PC-3 (cell line): ENCODE results near the gene MACROD2. TPM values are rescaled to one million over a fixed set of nuclear protein-coding genes. Genes with fewer than 3 reads are reported as not detected.
A peak's percentile ranks its signal among the peaks of the same experiment; 100 is the strongest.

Source experiments
- ATAC-seq: fragments of 200-7000 bp; cut with Tn5 transposase; 2 replicates; pipeline ENCODE4 v1.9.1; 2020; ENCODE audit warnings: mild to moderate bottlenecking, moderate library complexity
- BruUV-seq: library from RNA; stranded (reverse); fragments of 400-500 nt; replicated peaks from 2 replicates; lab custom pipeline; 2021; lab: Mats Ljungman, UMichigan
- CTCF ChIA-PET: fragments of 300-600 bp; sonication (Branson Sonifier 250); formaldehyde crosslinking; loops from one replicate; lab custom pipeline; 2022; ENCODE audit warnings: antibody characterized with exemption; lab: Charles Lee
- POLR2A ChIA-PET: fragments of 300-600 bp; sonication (Branson Sonifier 250); formaldehyde crosslinking; loops from one replicate; lab custom pipeline; 2022; ENCODE audit warnings: antibody characterized with exemption; ENCODE audit not compliant: unreplicated experiment; lab: Charles Lee
- DNase-seq: peaks from one replicate; pipeline ENCODE4 v3.0.0-alpha.2; 2015
- H2AFZ ChIP-seq: fragments of 300-600 bp; sonication (generic); 2 replicates; pipeline ENCODE4 v1.6.0; 2016; ENCODE audit warnings: antibody characterized with exemption, low read length
- H3F3A ChIP-seq: fragments of 300-600 bp; sonication (generic); one replicate; pipeline ENCODE4 v1.6.0; 2017; ENCODE audit warnings: antibody characterized with exemption, low read length, control low read depth, mild to moderate bottlenecking; ENCODE audit not compliant: unreplicated experiment
- H3K27ac ChIP-seq: fragments of 300-600 bp; sonication (generic); 2 replicates; pipeline ENCODE4 v1.5.1; 2016; ENCODE audit warnings: mild to moderate bottlenecking, low read length
- H3K27me3 ChIP-seq: fragments of 300-600 bp; sonication (generic); 2 replicates; pipeline ENCODE4 v1.6.1; 2016; ENCODE audit warnings: low read length, mixed read lengths
- H3K36me3 ChIP-seq: fragments of 300-600 bp; sonication (generic); 2 replicates; pipeline ENCODE4 v1.6.1; 2016; ENCODE audit warnings: low read depth, mixed run types, low read length, mixed read lengths
- H3K4me1 ChIP-seq: fragments of 300-600 bp; sonication (generic); 2 replicates; pipeline ENCODE4 v1.5.1; 2016; ENCODE audit warnings: low read length; ENCODE audit not compliant: insufficient read depth
- H3K4me2 ChIP-seq: fragments of 300-600 bp; sonication (generic); 2 replicates; pipeline ENCODE4 v1.6.0; 2016; ENCODE audit warnings: low read length
- H3K4me3 ChIP-seq: fragments of 300-600 bp; sonication (generic); 2 replicates; pipeline ENCODE4 v1.5.1; 2016; ENCODE audit warnings: mild to moderate bottlenecking, low read length, mixed read lengths
- H3K79me2 ChIP-seq: fragments of 300-600 bp; sonication (generic); 2 replicates; pipeline ENCODE4 v1.6.1; 2017; ENCODE audit warnings: low read length, mixed read lengths
- H3K9ac ChIP-seq: fragments of 300-600 bp; sonication (generic); 2 replicates; pipeline ENCODE4 v1.6.0; 2016; ENCODE audit warnings: mild to moderate bottlenecking, low read length
- H3K9me2 ChIP-seq: fragments of 300-600 bp; sonication (generic); replicated peaks from 2 replicates; pipeline ENCODE4 v1.6.1; 2016; ENCODE audit warnings: mixed run types, low read length, mixed read lengths
- H3K9me3 ChIP-seq: fragments of 300-600 bp; sonication (generic); 2 replicates; pipeline ENCODE4 v1.6.1; 2016; ENCODE audit warnings: low read length, mixed read lengths
- H4K20me1 ChIP-seq: fragments of 300-600 bp; sonication (generic); 2 replicates; pipeline ENCODE4 v1.6.1; 2016; ENCODE audit warnings: low read length, mixed read lengths
- CTCF ChIP-seq: fragments of 300-600 bp; sonication (generic); conservative IDR thresholded peaks from 2 replicates; pipeline ENCODE4 v1.5.1; 2017; ENCODE audit warnings: antibody characterized with exemption, low read depth, mild to moderate bottlenecking, low read length
- EZH2 ChIP-seq: fragments of 300-600 bp; sonication (generic); IDR thresholded peaks from one replicate; pipeline ENCODE4 v1.6.1; 2017; ENCODE audit warnings: antibody characterized with exemption, mild to moderate bottlenecking, low read length; ENCODE audit not compliant: unreplicated experiment
- EZH2phosphoT487 ChIP-seq: fragments of 300-600 bp; sonication (generic); IDR thresholded peaks from 2 replicates; pipeline ENCODE4 v1.6.1; 2018; ENCODE audit warnings: mild to moderate bottlenecking, antibody characterized with exemption, low read length, borderline replicate concordance
- intact Hi-C: fragments of 100-400 bp; cut with micrococcal nuclease; formaldehyde crosslinking; loops from 2 replicates; pipeline ENCODE4 v1.9.0; 2023
- total RNA-seq: library from RNA; depleted of rRNA; stranded (reverse); fragments of >200 nt; gene quantifications from 2 replicates; pipeline ENCODE4 v1.2.3, GENCODE V29; 2014

MACROD2 gene
- total RNA-seq, 1 experiment from 2014 or later = 3.1 TPM

DNA sequence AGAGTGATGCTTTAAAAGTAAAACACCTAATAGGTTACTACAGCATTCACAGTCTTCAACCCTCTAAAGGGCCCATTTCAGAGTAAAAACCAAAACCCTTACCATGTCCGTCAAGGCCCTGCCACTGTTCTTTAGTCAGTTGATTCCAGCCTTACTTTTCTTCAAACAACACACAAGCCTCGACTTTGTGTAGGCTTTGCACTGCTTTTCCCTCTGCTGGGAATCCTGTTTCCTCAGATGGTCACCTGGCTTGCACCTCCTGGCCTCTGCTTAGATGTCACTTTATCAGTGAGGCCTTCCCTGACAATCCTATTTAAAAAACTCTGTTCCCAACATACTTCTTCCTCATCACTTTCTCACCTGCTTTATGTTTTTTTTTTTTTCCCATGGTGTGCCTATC is 419.2 kb downstream of the MACROD2 start:
- no peaks in the 10 kb centered on the region for H3K9me3 ChIP-seq
- intact Hi-C loops = no loop called here
- ATAC-seq (no peak), DNase-seq (no peak)
- H3K79me2 ChIP-seq = no peaks in the 10 kb centered on the region
- no peaks in the 10 kb centered on the region for H3K9me2 ChIP-seq
- H3K4me3 ChIP-seq = no peak overlapping the region
- H3K9ac ChIP-seq = no peak overlapping the region
- ChIA-PET CTCF (no interaction called here), POLR2A (no interaction called here)
- H3K36me3 ChIP-seq = no peaks in the 10 kb centered on the region
- H3K27ac ChIP-seq = no peak overlapping the region
- no peak overlapping the region for H2AFZ ChIP-seq
- H3K4me1 ChIP-seq = 0 out of 2 replicates have a peak, but pooled peaks cover 3% of the 10 kb centered on the region
- BruUV-seq = no TSS peak
- no peak overlapping the region for H3K4me2 ChIP-seq
- TF ChIP-seq CTCF (no peak), EZH2 (no peak), EZH2phosphoT487 (no peak)
- H3K27me3 ChIP-seq = no peaks in the 10 kb centered on the region
- no peaks in the 10 kb centered on the region for H4K20me1 ChIP-seq
- no peaks in the 10 kb centered on the region for H3F3A ChIP-seq

DNA sequence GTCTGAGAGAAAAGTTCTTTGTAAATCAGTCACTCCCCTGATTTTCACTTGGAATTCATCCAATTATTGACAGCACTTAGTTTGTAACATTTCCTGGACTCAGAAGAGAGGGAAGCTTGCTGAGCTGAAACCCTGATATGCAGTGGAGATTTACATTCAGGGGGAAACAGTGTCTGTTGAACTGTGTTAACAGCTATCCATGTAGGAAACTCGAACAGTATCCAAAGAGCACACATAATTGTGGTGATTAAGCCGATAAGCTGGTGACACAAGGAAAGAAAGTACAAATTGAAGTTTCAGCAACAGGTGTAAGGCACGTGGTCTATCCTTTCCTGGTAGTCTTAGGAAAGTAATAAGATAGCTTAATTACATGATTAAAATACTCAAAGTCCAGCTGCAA is 420.2 kb downstream of the MACROD2 start:
- TF ChIP-seq EZH2phosphoT487 (no peak), EZH2 (no peak), CTCF (no peak)
- no peak overlapping the region for H3K27ac ChIP-seq
- no peak for ATAC-seq
- intact Hi-C loops = no loop called here
- no peaks in the 10 kb centered on the region for H4K20me1 ChIP-seq
- DNase-seq = peak; percentile 28
- no peak overlapping the region for H2AFZ ChIP-seq
- no peaks in the 10 kb centered on the region for H3K27me3 ChIP-seq
- no TSS peak for BruUV-seq
- no peak overlapping the region for H3K4me3 ChIP-seq
- no peaks in the 10 kb centered on the region for H3K36me3 ChIP-seq
- H3K9ac ChIP-seq = no peak overlapping the region
- no peaks in the 10 kb centered on the region for H3K79me2 ChIP-seq
- H3F3A ChIP-seq = no peaks in the 10 kb centered on the region
- 0 out of 2 replicates have a peak, but pooled peaks cover 3% of the 10 kb centered on the region for H3K4me1 ChIP-seq
- ChIA-PET CTCF (no interaction called here), POLR2A (interaction anchor here (0.5 kb wide), 2 partner anchors 448 to 1213 kb away, joined by 3 to 4 read pairs; no protein-coding TSS in a partner anchor)
- H3K4me2 ChIP-seq = no peak overlapping the region
- no peaks in the 10 kb centered on the region for H3K9me2 ChIP-seq
- no peaks in the 10 kb centered on the region for H3K9me3 ChIP-seq

DNA sequence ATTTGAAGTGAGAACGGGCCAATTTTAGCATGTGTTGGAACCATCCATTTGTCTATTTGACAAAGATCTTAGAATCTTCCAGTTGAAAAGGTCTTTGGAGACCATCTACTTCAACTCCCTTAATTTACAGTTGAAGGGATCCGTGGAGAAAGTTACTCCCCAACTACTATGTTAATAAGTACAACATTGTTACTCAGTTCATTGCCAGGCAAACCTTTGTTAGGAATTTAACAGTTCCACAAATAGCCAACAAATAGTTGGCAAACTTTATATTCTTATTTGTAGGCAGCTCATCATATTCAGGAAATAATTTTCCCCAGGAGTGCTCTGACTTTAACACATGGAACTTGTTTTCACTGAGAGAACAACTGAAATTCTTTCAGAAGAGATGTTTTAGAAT is 423.1 kb downstream of the MACROD2 start:
- BruUV-seq = no TSS peak
- no peak overlapping the region for H2AFZ ChIP-seq
- TF ChIP-seq CTCF (no peak), EZH2phosphoT487 (no peak), EZH2 (no peak)

More for the DNA sequence above, 423.1 kb downstream of the MACROD2 start:
- Histone ChIP-seq H3K27me3 (no peaks in the 10 kb centered on the region), H3K9me3 (no peaks in the 10 kb centered on the region), H3K4me3 (no peak overlapping the region), H3F3A (no peaks in the 10 kb centered on the region), H3K79me2 (no peaks in the 10 kb centered on the region), H3K4me2 (no peak overlapping the region), H3K27ac (no peak overlapping the region), H3K4me1 (peaks cover 8% of the 10 kb centered on the region; the same call in 1 of the 2 replicates), H3K9me2 (no peaks in the 10 kb centered on the region), H3K9ac (no peak overlapping the region), H3K36me3 (no peaks in the 10 kb centered on the region), H4K20me1 (no peaks in the 10 kb centered on the region)
- POLR2A ChIA-PET = no interaction called here
- DNase-seq = no peak
- CTCF ChIA-PET = no interaction called here
- intact Hi-C loops = no loop called here
- ATAC-seq = no peak
